Memory B cell (primary cell): ENCODE data around the gene UBN1.
A peak's percentile ranks its signal among the peaks of the same experiment; 100 is the strongest.

Experiments
- ATAC-seq: fragments of 150-1000 bp; cut with Tn5 transposase; 2 replicates; pipeline ENCODE4 v1.10.0; 2021; ENCODE audit warnings: low read depth, mild to moderate bottlenecking, moderate library complexity
- DNase-seq, 2 donors: peaks; one replicate each; pipeline ENCODE4 v3.0.0; 2022; ENCODE audit warnings: low spot score in 2 of 2
- H3K27ac Mint-ChIP-seq: one replicate; pipeline ENCODE4 v1.8.0; 2022; ENCODE audit warnings: mild to moderate bottlenecking, moderate library complexity, mixed read lengths
- H3K27me3 Mint-ChIP-seq: one replicate; pipeline ENCODE4 v1.8.0; 2022; ENCODE audit warnings: mixed read lengths
- H3K36me3 Mint-ChIP-seq: one replicate; pipeline ENCODE4 v1.8.0; 2022; ENCODE audit warnings: mild to moderate bottlenecking, mixed read lengths
- H3K4me1 Mint-ChIP-seq: one replicate; pipeline ENCODE4 v1.8.0; 2022; ENCODE audit warnings: mixed read lengths
- H3K4me3 Mint-ChIP-seq: one replicate; pipeline ENCODE4 v1.8.0; 2022; ENCODE audit warnings: mild to moderate bottlenecking, moderate library complexity, mixed read lengths
- H3K9me3 Mint-ChIP-seq: one replicate; pipeline ENCODE4 v1.8.0; 2022; ENCODE audit warnings: mixed read lengths

Gene UBN1

GRCh38 chr16:4832698-4833343 lies 14.5 kb upstream of the UBN1 start:
- H3K36me3 Mint-ChIP-seq, result peaks cover 37% of the 10 kb centered on the region
- no peak for DNase-seq
- ATAC-seq, result peak; percentile 65
- H3K4me3 Mint-ChIP-seq, result peak overlapping the region; percentile 44
- peaks cover 11% of the 10 kb centered on the region for H3K4me1 Mint-ChIP-seq
- no peaks in the 10 kb centered on the region for H3K27me3 Mint-ChIP-seq
- H3K9me3 Mint-ChIP-seq, result no peaks in the 10 kb centered on the region
- H3K27ac Mint-ChIP-seq, result peak overlapping the region; percentile 89

DNA sequence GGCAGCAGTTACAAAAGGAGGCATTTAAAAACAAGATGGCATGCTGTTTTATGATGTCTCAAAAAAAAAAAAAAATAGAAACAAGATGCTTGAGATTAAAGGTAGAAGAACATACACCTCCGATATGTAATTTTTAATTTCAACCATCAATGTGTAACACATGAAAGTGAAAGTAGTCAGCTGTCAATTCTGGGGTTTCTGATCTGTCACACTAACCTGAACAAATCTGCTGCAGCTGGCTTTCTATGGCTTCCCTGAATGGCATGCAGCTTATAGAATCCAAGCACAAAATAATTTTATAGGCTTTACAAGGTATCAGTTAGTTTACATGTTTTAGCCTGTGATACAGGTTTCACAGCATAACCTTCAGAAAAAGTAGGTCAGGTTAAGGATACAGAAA lies 13.7 kb upstream of the UBN1 start:
- no peaks in the 10 kb centered on the region for H3K27me3 Mint-ChIP-seq
- H3K36me3 Mint-ChIP-seq, result peaks cover 36% of the 10 kb centered on the region
- H3K4me1 Mint-ChIP-seq, result peaks cover 11% of the 10 kb centered on the region
- H3K9me3 Mint-ChIP-seq, result no peaks in the 10 kb centered on the region
- H3K4me3 Mint-ChIP-seq, result no peak overlapping the region
- DNase-seq, result no peak
- peak; percentile 69 for ATAC-seq
- peak overlapping the region; percentile 89 for H3K27ac Mint-ChIP-seq

GRCh38 chr16:4836727-4837126 lies 10.6 kb upstream of the UBN1 start:
- ATAC-seq, result no peak
- no peak overlapping the region for H3K27ac Mint-ChIP-seq
- H3K4me1 Mint-ChIP-seq, result peaks cover 13% of the 10 kb centered on the region
- H3K36me3 Mint-ChIP-seq, result peaks cover 28% of the 10 kb centered on the region
- no peaks in the 10 kb centered on the region for H3K27me3 Mint-ChIP-seq
- no peak for DNase-seq
- H3K4me3 Mint-ChIP-seq, result no peak overlapping the region
- H3K9me3 Mint-ChIP-seq, result no peaks in the 10 kb centered on the region

GRCh38 chr16:4837733-4838501 lies 9.4 kb upstream of the UBN1 start:
- ATAC-seq (no peak), DNase-seq (no peak)
- Mint-ChIP-seq H3K9me3 (no peaks in the 10 kb centered on the region), H3K4me1 (peaks cover 9% of the 10 kb centered on the region), H3K27me3 (no peaks in the 10 kb centered on the region), H3K4me3 (no peak overlapping the region), H3K36me3 (peaks cover 23% of the 10 kb centered on the region), H3K27ac (peak overlapping the region; percentile 69)

DNA sequence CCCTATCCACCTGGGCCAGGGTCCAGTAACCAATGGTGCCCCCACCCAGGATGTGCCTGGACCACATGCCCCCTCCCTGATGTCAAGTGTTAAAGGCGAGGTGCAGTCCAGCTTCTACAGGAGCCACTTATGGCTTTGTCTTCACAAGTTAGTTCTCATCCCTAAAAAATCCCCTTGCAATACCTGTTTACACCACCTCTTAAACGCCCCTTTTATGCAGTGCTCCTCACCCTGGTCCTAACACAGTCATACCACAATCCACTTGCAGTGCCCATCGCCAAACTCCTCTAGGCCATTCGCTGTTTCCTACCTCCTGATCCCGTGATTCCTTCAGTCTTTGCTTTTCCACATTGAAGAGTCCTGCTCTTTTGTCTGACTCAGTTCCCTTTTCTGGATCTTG lies 7.3 kb upstream of the UBN1 start:
- Mint-ChIP-seq H3K27me3 (no peaks in the 10 kb centered on the region), H3K36me3 (peaks cover 28% of the 10 kb centered on the region), H3K27ac (peak overlapping the region; percentile 28), H3K9me3 (no peaks in the 10 kb centered on the region), H3K4me1 (peaks cover 4% of the 10 kb centered on the region), H3K4me3 (no peak overlapping the region)
- DNase-seq, result no peak
- no peak for ATAC-seq

DNA sequence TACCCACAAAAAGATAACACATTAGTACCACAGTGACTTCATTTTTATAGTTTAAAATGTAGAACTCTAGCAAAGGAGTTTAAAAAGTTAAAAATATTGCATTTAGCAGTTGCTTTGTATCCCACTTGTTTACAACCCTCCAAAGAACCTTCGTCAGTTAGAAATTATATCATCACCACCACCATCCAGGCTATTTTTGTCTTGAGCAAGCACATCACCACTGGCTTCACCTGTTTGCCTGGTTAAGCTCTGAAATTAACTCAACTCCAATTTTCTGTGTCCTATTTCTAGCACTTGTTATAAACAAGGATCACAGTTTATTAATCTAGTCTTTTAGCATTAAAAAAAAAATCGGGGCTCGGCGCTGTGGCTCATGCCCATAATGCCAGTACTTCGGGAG lies 6.3 kb upstream of the UBN1 start:
- Mint-ChIP-seq H3K4me1 (peaks cover 9% of the 10 kb centered on the region), H3K36me3 (peaks cover 29% of the 10 kb centered on the region)

DNA sequence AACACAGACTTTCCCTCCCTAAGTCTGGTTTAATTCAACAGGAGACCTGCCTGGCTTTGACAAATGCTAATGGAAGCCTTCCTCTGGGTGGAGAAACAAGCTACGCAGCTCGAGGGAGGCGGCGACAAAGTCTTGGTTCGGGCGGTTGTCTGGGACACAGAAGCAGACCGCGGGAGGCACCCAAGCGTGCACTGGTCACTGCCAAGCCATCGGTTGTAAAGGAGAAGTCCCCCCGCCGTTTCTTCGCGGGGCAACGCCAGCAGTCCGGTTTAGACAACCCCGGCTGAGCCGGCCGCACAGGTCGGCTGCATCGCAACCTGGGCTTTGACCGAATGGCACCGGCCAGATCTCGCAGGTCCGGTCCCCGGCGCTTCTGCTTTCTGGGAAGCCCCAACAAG lies 779 bp upstream of the UBN1 start:
- peak overlapping the region; percentile 99 for H3K27ac Mint-ChIP-seq
- ATAC-seq, result peak; percentile 5
- peaks cover 21% of the 10 kb centered on the region for H3K4me1 Mint-ChIP-seq
- H3K27me3 Mint-ChIP-seq, result no peaks in the 10 kb centered on the region
- H3K36me3 Mint-ChIP-seq, result peaks cover 7% of the 10 kb centered on the region
- H3K4me3 Mint-ChIP-seq, result peak overlapping the region; percentile 88
- peak in 1 of 2 donors; percentile 20 for DNase-seq
- no peaks in the 10 kb centered on the region for H3K9me3 Mint-ChIP-seq

More for the DNA sequence above, 6.3 kb upstream of the UBN1 start:
- no peaks in the 10 kb centered on the region for H3K9me3 Mint-ChIP-seq
- no peak overlapping the region for H3K4me3 Mint-ChIP-seq
- ATAC-seq (no peak), DNase-seq (no peak)
- H3K27me3 Mint-ChIP-seq, result no peaks in the 10 kb centered on the region
- H3K27ac Mint-ChIP-seq, result no peak overlapping the region

DNA sequence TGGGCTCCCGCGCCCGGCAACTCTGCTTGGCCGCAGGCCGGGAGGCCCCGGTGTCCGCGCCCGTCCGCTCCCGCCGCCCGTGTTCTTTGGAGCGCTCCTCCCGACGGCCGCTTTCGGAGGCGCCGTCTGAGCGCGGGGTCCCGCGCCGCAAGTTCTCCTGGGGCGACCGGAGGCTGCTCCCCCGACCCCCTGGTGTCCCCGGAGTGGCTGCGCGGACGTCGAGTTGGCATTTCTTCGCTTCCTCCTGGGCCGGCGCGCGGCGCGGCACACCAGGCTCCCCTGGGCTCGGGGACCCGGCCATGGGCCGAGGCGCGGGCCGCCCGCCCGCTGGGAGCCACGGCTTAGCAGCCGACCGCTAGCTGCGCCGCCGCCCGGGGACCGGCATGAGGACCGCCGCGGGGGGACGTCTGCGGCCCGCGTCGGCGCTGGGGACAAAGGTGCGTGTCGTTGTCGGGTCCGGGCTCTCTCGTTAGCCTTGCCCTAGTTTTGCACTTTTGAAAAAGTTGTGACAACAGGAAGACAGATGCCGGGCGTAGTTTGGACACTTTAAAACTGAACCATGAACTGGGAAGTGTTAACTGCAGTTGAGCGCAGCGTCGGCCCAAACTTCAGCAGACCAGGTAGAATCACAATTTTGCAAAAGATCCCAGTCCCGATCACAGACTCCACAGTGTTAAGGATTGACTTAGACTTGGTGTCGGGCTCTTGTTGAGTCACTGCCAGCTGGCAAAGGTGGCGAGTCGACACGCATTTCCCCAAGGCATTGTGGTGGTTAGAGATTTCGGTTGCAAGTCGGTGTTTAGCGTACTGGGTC lies 700 bp downstream of the UBN1 start:
- Mint-ChIP-seq H3K4me3 (peak overlapping the region; percentile 94), H3K9me3 (no peaks in the 10 kb centered on the region), H3K36me3 (peaks cover 7% of the 10 kb centered on the region), H3K27me3 (no peaks in the 10 kb centered on the region), H3K4me1 (peaks cover 28% of the 10 kb centered on the region), H3K27ac (peak overlapping the region; percentile 99)
- DNase-seq (peak; percentile 45 to 73), ATAC-seq (peak; percentile 17)

DNA sequence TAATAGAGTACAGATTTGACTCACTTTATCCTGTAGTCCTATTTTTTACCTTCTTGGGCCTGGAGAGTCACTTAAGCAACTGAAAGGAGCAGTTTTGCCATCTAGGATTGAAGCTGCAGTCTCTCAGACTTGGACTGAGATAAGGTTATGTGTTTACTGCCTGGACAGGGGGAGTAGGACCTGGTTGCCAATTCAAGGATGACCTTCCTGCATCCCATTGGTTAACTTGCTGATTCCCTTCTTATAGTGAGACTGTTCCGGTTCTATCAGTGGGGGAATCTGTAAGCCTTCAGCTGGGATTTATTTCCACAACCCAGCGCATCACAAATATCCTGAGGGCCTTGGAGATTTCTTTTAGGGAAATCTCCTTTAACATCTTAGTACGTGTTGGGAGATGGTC lies 2.9 kb downstream of the UBN1 start:
- no peak overlapping the region for H3K4me3 Mint-ChIP-seq
- peaks cover 28% of the 10 kb centered on the region for H3K4me1 Mint-ChIP-seq
- H3K36me3 Mint-ChIP-seq, result peaks cover 8% of the 10 kb centered on the region
- DNase-seq (no peak), ATAC-seq (no peak)
- no peaks in the 10 kb centered on the region for H3K9me3 Mint-ChIP-seq
- no peak overlapping the region for H3K27ac Mint-ChIP-seq
- H3K27me3 Mint-ChIP-seq, result no peaks in the 10 kb centered on the region

GRCh38 chr16:4852221-4852872 lies 5.1 kb downstream of the UBN1 start:
- Mint-ChIP-seq H3K9me3 (no peaks in the 10 kb centered on the region), H3K36me3 (peaks cover 10% of the 10 kb centered on the region), H3K4me3 (no peak overlapping the region), H3K27me3 (no peaks in the 10 kb centered on the region), H3K27ac (no peak overlapping the region), H3K4me1 (peaks cover 19% of the 10 kb centered on the region)
- ATAC-seq (no peak), DNase-seq (no peak)

GRCh38 chr16:4855371-4855770 lies 8.1 kb downstream of the UBN1 start:
- Mint-ChIP-seq H3K27me3 (no peaks in the 10 kb centered on the region), H3K27ac (no peak overlapping the region), H3K9me3 (no peaks in the 10 kb centered on the region), H3K36me3 (peaks cover 32% of the 10 kb centered on the region), H3K4me3 (no peak overlapping the region), H3K4me1 (peaks cover 14% of the 10 kb centered on the region)
- DNase-seq (no peak), ATAC-seq (no peak)

DNA sequence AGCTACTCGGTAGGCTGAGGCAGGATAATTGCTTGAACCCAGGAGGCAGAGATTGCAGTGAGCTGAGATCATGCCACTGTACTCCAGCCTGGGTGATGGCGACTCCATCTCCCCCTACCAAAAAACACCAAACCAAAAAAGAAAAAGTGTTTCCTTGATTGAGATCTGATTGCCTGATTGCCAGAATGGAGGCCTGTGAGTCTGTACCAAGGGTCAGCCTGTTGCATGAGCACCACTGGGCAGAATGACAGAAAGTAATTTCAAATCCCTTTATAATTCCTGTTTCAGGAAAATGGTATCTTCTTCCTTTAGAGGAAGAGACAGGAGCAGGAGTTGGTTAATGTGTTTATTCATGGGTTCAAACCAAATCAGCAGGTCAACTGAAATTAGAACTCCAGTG lies 8.5 kb downstream of the UBN1 start:
- peaks cover 35% of the 10 kb centered on the region for H3K36me3 Mint-ChIP-seq
- no peaks in the 10 kb centered on the region for H3K9me3 Mint-ChIP-seq
- H3K27ac Mint-ChIP-seq, result no peak overlapping the region
- no peak overlapping the region for H3K4me3 Mint-ChIP-seq
- DNase-seq (no peak), ATAC-seq (no peak)
- H3K4me1 Mint-ChIP-seq, result peaks cover 14% of the 10 kb centered on the region
- no peaks in the 10 kb centered on the region for H3K27me3 Mint-ChIP-seq

DNA sequence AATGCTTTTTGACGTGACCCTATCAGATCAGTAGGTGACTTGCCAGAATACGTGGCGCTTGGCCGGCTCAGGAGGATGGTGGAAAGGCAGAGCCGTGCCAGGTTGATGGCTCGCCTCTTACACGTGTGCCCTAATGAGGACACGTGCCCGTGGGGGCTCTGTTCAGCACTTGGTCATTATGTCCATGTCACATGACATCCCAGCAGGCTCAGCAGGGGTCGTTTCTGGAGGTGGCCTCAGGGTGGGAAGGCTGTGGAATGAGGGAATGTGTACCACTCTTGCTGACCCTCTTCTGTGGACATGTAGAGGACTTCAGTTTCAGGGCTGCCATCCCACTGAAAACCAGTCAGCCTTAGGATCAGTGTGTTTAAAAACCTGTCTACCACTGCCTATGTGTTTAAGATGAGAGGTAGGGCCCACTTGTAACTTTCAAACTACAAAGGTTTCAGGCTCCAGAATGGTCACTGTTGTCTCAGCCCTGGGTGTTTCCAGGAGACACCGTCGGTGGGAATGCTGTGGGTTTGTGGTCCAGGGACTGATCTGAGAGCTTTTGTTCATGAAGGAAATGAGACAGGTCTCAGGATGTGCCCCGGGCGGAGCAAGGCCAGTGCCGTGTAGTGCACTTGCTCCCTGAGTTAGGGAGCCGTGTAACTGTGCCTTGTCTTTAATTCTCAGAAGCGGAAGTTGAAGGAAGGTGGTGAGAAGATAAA lies 12.1 kb downstream of the UBN1 start:
- Mint-ChIP-seq H3K9me3 (no peaks in the 10 kb centered on the region), H3K27me3 (no peaks in the 10 kb centered on the region), H3K36me3 (peaks cover 31% of the 10 kb centered on the region), H3K27ac (no peak overlapping the region), H3K4me1 (peaks cover 4% of the 10 kb centered on the region), H3K4me3 (no peak overlapping the region)
- DNase-seq (no peak), ATAC-seq (no peak)
